ENCODE measurements around the gene ERBB4. TPM values are rescaled to one million over a fixed set of nuclear protein-coding genes. Genes with fewer than 3 reads are reported as not detected.

Gene ERBB4
- polyA plus RNA-seq, 1 of the 3 experiments (the other 2 are of a cell fraction), result 0.05 TPM

- CTCF ChIA-PET, result interaction anchor here (1.0 to 2.5 kb wide), 3 partner anchors 375 to 690 kb away, joined by 3 to 17 read pairs (median 6); no protein-coding TSS in a partner anchor
- H3K9me2 ChIP-seq, result no peaks in the 10 kb centered on the region
Measured at GRCh38 chr2:212145121-212145520, 393.5 kb downstream of the ERBB4 start.

GRCh38 chr2:212142631-212143030 is 396.0 kb downstream of the ERBB4 start:
- Histone ChIP-seq H3K9ac (no peak overlapping the region), H3F3A (replicated peaks; ENCODE audit: insufficient read depth) (peaks cover 3% of the 10 kb centered on the region), H4K20me1 (ENCODE audit: insufficient read depth) (no peaks in the 10 kb centered on the region), H3K36me3 (replicated peaks in 1 of 2; ENCODE audit: control insufficient read depth in 1 of 2, insufficient read depth in 2 of 2, low read length in 1 of 2) (no peaks in the 10 kb centered on the region), H3K9me2 (no peaks in the 10 kb centered on the region), H3K9me3 (no peaks in the 10 kb centered on the region; the same call in 1 of the 2 replicates), H2AFZ (ENCODE audit: low read depth) (no peak overlapping the region), H3K4me3 (ENCODE audit: low read depth in 2 of 2, low read length in 1 of 2) (no peak overlapping the region), H3K27ac (ENCODE audit: low read depth in 2 of 2, low read length in 1 of 2) (no peak overlapping the region), H3K79me2 (ENCODE audit: insufficient read depth) (no peaks in the 10 kb centered on the region), H3K27me3 (ENCODE audit: insufficient read depth) (no peaks in the 10 kb centered on the region), H3K4me1 (ENCODE audit: control insufficient read depth in 1 of 2, insufficient read depth in 2 of 2, low read depth in 1 of 2, low read length in 1 of 2) (no peaks in the 10 kb centered on the region), H3K4me2 (no peak overlapping the region)
- ChIA-PET CTCF (interaction anchor here (0.9 kb wide), 1 partner anchor 378 kb away, joined by 3 read pairs; no protein-coding TSS in a partner anchor), POLR2A (no interaction called here)
- DNase-seq, result no peak
- no peak for TF ChIP-seq GATA2 (CRISPR knock-in tag; IDR thresholded peaks at IDR 0.05)
- TF ChIP-seq RAD21 (IDR thresholded peaks at IDR 0.05; ENCODE audit: low read length), result no peak
- TF ChIP-seq USF1 (IDR thresholded peaks at IDR 0.05; ENCODE audit: borderline replicate concordance, low read depth), result no peak
- TF ChIP-seq GABPA (IDR thresholded peaks at IDR 0.05; ENCODE audit: low read depth), result no peak
- no peak for TF ChIP-seq CHD2 (IDR thresholded peaks at IDR 0.05; ENCODE audit: low read length, partially characterized antibody)
- TF ChIP-seq FOSL2 (IDR thresholded peaks at IDR 0.05; ENCODE audit: borderline replicate concordance, low read depth), result no peak
- TF ChIP-seq REST (IDR thresholded peaks at IDR 0.05; ENCODE audit: low read depth, low read length), result no peak
- no peak for TF ChIP-seq NFIC (IDR thresholded peaks at IDR 0.05; ENCODE audit: borderline replicate concordance)
- 75% methylated on average over 2 of the region's 2 CpGs for WGBS (ENCODE audit: low lambda C conversion rate)

More at GRCh38 chr2:212145121-212145520, 393.5 kb downstream of the ERBB4 start:
- no peak overlapping the region for H3K4me2 ChIP-seq
- 66% methylated on average over 1 of the region's 1 CpG for WGBS (ENCODE audit: low lambda C conversion rate)
- H3K36me3 ChIP-seq (replicated peaks in 1 of 2; ENCODE audit: control insufficient read depth in 1 of 2, insufficient read depth in 2 of 2, low read length in 1 of 2), result no peaks in the 10 kb centered on the region
- POLR2A ChIA-PET, result no interaction called here
- TF ChIP-seq EP300 (IDR thresholded peaks at IDR 0.05; ENCODE audit: borderline replicate concordance in 1 of 2, low read depth in 1 of 2, low read length in 1 of 2), result no peak
- TF ChIP-seq RFX5 (IDR thresholded peaks at IDR 0.05; ENCODE audit: low read length), result no peak
- no peak for TF ChIP-seq FOXM1 (IDR thresholded peaks at IDR 0.05; ENCODE audit: low read depth)
- TF ChIP-seq IRF3 (IDR thresholded peaks at IDR 0.05; ENCODE audit: low read depth, low read length), result no peak
- no peak for TF ChIP-seq FOXJ3 (CRISPR knock-in tag; IDR thresholded peaks at IDR 0.05)
- TF ChIP-seq SMC3 (IDR thresholded peaks at IDR 0.05; ENCODE audit: low read depth, low read length), result no peak
- TF ChIP-seq RAD21 (IDR thresholded peaks at IDR 0.05; ENCODE audit: low read length), result no peak
- TF ChIP-seq CHD2 (IDR thresholded peaks at IDR 0.05; ENCODE audit: low read length, partially characterized antibody), result no peak
- TF ChIP-seq NFIC (IDR thresholded peaks at IDR 0.05; ENCODE audit: borderline replicate concordance), result no peak
- H3K27me3 ChIP-seq (ENCODE audit: insufficient read depth), result no peaks in the 10 kb centered on the region
- H2AFZ ChIP-seq (ENCODE audit: low read depth), result no peak overlapping the region
- H3K9ac ChIP-seq, result no peak overlapping the region
- H3K9me3 ChIP-seq, result no peaks in the 10 kb centered on the region; the same call in 1 of the 2 replicates
- DNase-seq, result no peak
- H3F3A ChIP-seq (replicated peaks; ENCODE audit: insufficient read depth), result peaks cover 3% of the 10 kb centered on the region
- no peak overlapping the region for H3K4me3 ChIP-seq (ENCODE audit: low read depth in 2 of 2, low read length in 1 of 2)
- H3K79me2 ChIP-seq (ENCODE audit: insufficient read depth), result no peaks in the 10 kb centered on the region
- H4K20me1 ChIP-seq (ENCODE audit: insufficient read depth), result no peaks in the 10 kb centered on the region
- no peaks in the 10 kb centered on the region for H3K4me1 ChIP-seq (ENCODE audit: control insufficient read depth in 1 of 2, insufficient read depth in 2 of 2, low read depth in 1 of 2, low read length in 1 of 2)
- peak overlapping the region in 1 of 2 experiments; percentile 18; a peak in 1 of 4 replicates for H3K27ac ChIP-seq (ENCODE audit: low read depth in 2 of 2, low read length in 1 of 2)

Data from SK-N-SH (cell line).